NT2/D1 (cell line): ENCODE results near the gene APEX1.

Experiments
- SUZ12 ChIP-seq: IDR thresholded peaks from 2 replicates; pipeline ENCODE4 v1.6.1; 2011; ENCODE audit not compliant: insufficient read length, insufficient read depth; ENCODE audit errors: extremely low read depth
- YY1 ChIP-seq: IDR thresholded peaks from 2 replicates; pipeline ENCODE4 v1.6.1; 2011; ENCODE audit not compliant: insufficient read length, insufficient read depth
- ZNF274 ChIP-seq: IDR thresholded peaks from 2 replicates; pipeline ENCODE4 v1.6.1; 2011; ENCODE audit warnings: mild to moderate bottlenecking, low read depth, low read length

GRCh38 chr14:20469242-20469889, 14.3 kb downstream of the APEX1 start, which contains the start of gene PNP:
- TF ChIP-seq YY1 (no peak), ZNF274 (no peak), SUZ12 (no peak)
